ENCODE data around the gene CELA2B.

The CELA2B gene

GRCh38 chr1:15445390-15446122, 30.3 kb upstream of the CELA2B start:
- Histone ChIP-seq H3K27me3 (ENCODE audit: insufficient read depth, insufficient read length) (peaks cover 2% of the 10 kb centered on the region), H3K9me3 (ENCODE audit: insufficient read depth, low read length) (no peaks in the 10 kb centered on the region), H3K36me3 (ENCODE audit: insufficient read depth, insufficient read length, low read length) (no peaks in the 10 kb centered on the region), H3K4me3 (ENCODE audit: insufficient read length, low read depth) (no peak overlapping the region), H3K4me1 (ENCODE audit: insufficient read depth, insufficient read length) (no peaks in the 10 kb centered on the region), H3K9ac (ENCODE audit: insufficient read length, low read depth) (no peak overlapping the region)
- TF ChIP-seq YY1 (IDR thresholded peaks at IDR 0.05; ENCODE audit: insufficient read depth, insufficient read length) (no peak), ZNF274 (IDR thresholded peaks at IDR 0.05; ENCODE audit: low read depth, low read length) (no peak)
- DNase-seq (ENCODE audit: low read depth, low spot score), result no peak

GRCh38 chr1:15446212-15446611, 29.7 kb upstream of the CELA2B start:
- no peaks in the 10 kb centered on the region for H3K4me1 ChIP-seq (ENCODE audit: insufficient read depth, insufficient read length)
- H3K4me3 ChIP-seq (ENCODE audit: insufficient read length, low read depth), result no peak overlapping the region
- TF ChIP-seq YY1 (IDR thresholded peaks at IDR 0.05; ENCODE audit: insufficient read depth, insufficient read length), result no peak
- TF ChIP-seq ZNF274 (IDR thresholded peaks at IDR 0.05; ENCODE audit: low read depth, low read length), result no peak
- TF ChIP-seq SUZ12 (IDR thresholded peaks at IDR 0.05; ENCODE audit: extremely low read depth, insufficient read depth, insufficient read length), result no peak
- no peaks in the 10 kb centered on the region for H3K36me3 ChIP-seq (ENCODE audit: insufficient read depth, insufficient read length, low read length)
- H3K9ac ChIP-seq (ENCODE audit: insufficient read length, low read depth), result no peak overlapping the region
- no peaks in the 10 kb centered on the region for H3K9me3 ChIP-seq (ENCODE audit: insufficient read depth, low read length)
- no peak for DNase-seq (ENCODE audit: low read depth, low spot score)
- peaks cover 2% of the 10 kb centered on the region for H3K27me3 ChIP-seq (ENCODE audit: insufficient read depth, insufficient read length)

GRCh38 chr1:15448877-15449462, 26.9 kb upstream of the CELA2B start:
- Histone ChIP-seq H3K4me3 (ENCODE audit: insufficient read length, low read depth) (no peak overlapping the region), H3K9ac (ENCODE audit: insufficient read length, low read depth) (no peak overlapping the region), H3K9me3 (ENCODE audit: insufficient read depth, low read length) (no peaks in the 10 kb centered on the region), H3K36me3 (ENCODE audit: insufficient read depth, insufficient read length, low read length) (no peaks in the 10 kb centered on the region), H3K27me3 (ENCODE audit: insufficient read depth, insufficient read length) (peaks cover 2% of the 10 kb centered on the region), H3K4me1 (ENCODE audit: insufficient read depth, insufficient read length) (no peaks in the 10 kb centered on the region)
- TF ChIP-seq YY1 (IDR thresholded peaks at IDR 0.05; ENCODE audit: insufficient read depth, insufficient read length) (peak; percentile 39), ZNF274 (IDR thresholded peaks at IDR 0.05; ENCODE audit: low read depth, low read length) (no peak)
- DNase-seq (ENCODE audit: low read depth, low spot score), result no peak

GRCh38 chr1:15449567-15449966, 26.3 kb upstream of the CELA2B start:
- Histone ChIP-seq H3K27me3 (ENCODE audit: insufficient read depth, insufficient read length) (peaks cover 2% of the 10 kb centered on the region), H3K4me1 (ENCODE audit: insufficient read depth, insufficient read length) (no peaks in the 10 kb centered on the region), H3K36me3 (ENCODE audit: insufficient read depth, insufficient read length, low read length) (no peaks in the 10 kb centered on the region), H3K4me3 (ENCODE audit: insufficient read length, low read depth) (no peak overlapping the region), H3K9ac (ENCODE audit: insufficient read length, low read depth) (no peak overlapping the region), H3K9me3 (ENCODE audit: insufficient read depth, low read length) (no peaks in the 10 kb centered on the region)
- DNase-seq (ENCODE audit: low read depth, low spot score), result no peak
- no peak for TF ChIP-seq YY1 (IDR thresholded peaks at IDR 0.05; ENCODE audit: insufficient read depth, insufficient read length)
- TF ChIP-seq ZNF274 (IDR thresholded peaks at IDR 0.05; ENCODE audit: low read depth, low read length), result no peak
- no peak for TF ChIP-seq SUZ12 (IDR thresholded peaks at IDR 0.05; ENCODE audit: extremely low read depth, insufficient read depth, insufficient read length)

- H3K9me3 ChIP-seq (ENCODE audit: insufficient read depth, low read length), result no peaks in the 10 kb centered on the region
- TF ChIP-seq ZNF274 (IDR thresholded peaks at IDR 0.05; ENCODE audit: low read depth, low read length), result no peak
- TF ChIP-seq YY1 (IDR thresholded peaks at IDR 0.05; ENCODE audit: insufficient read depth, insufficient read length), result no peak
- no peak for TF ChIP-seq SUZ12 (IDR thresholded peaks at IDR 0.05; ENCODE audit: extremely low read depth, insufficient read depth, insufficient read length)
Measured at GRCh38 chr1:15451014-15451722, 24.7 kb upstream of the CELA2B start.

GRCh38 chr1:15452216-15452615, 23.7 kb upstream of the CELA2B start:
- no peak for DNase-seq (ENCODE audit: low read depth, low spot score)
- no peaks in the 10 kb centered on the region for H3K9me3 ChIP-seq (ENCODE audit: insufficient read depth, low read length)
- H3K9ac ChIP-seq (ENCODE audit: insufficient read length, low read depth), result no peak overlapping the region
- no peaks in the 10 kb centered on the region for H3K4me1 ChIP-seq (ENCODE audit: insufficient read depth, insufficient read length)
- no peak for TF ChIP-seq YY1 (IDR thresholded peaks at IDR 0.05; ENCODE audit: insufficient read depth, insufficient read length)
- no peak for TF ChIP-seq ZNF274 (IDR thresholded peaks at IDR 0.05; ENCODE audit: low read depth, low read length)
- TF ChIP-seq SUZ12 (IDR thresholded peaks at IDR 0.05; ENCODE audit: extremely low read depth, insufficient read depth, insufficient read length), result no peak
- H3K27me3 ChIP-seq (ENCODE audit: insufficient read depth, insufficient read length), result peaks cover 2% of the 10 kb centered on the region
- H3K4me3 ChIP-seq (ENCODE audit: insufficient read length, low read depth), result no peak overlapping the region
- no peaks in the 10 kb centered on the region for H3K36me3 ChIP-seq (ENCODE audit: insufficient read depth, insufficient read length, low read length)

More at GRCh38 chr1:15451014-15451722, 24.7 kb upstream of the CELA2B start:
- H3K9ac ChIP-seq (ENCODE audit: insufficient read length, low read depth), result no peak overlapping the region
- no peaks in the 10 kb centered on the region for H3K36me3 ChIP-seq (ENCODE audit: insufficient read depth, insufficient read length, low read length)
- no peak overlapping the region for H3K4me3 ChIP-seq (ENCODE audit: insufficient read length, low read depth)
- no peak for DNase-seq (ENCODE audit: low read depth, low spot score)
- H3K4me1 ChIP-seq (ENCODE audit: insufficient read depth, insufficient read length), result no peaks in the 10 kb centered on the region
- H3K27me3 ChIP-seq (ENCODE audit: insufficient read depth, insufficient read length), result peaks cover 2% of the 10 kb centered on the region

- Histone ChIP-seq H3K4me1 (ENCODE audit: insufficient read depth, insufficient read length) (no peaks in the 10 kb centered on the region), H3K27me3 (ENCODE audit: insufficient read depth, insufficient read length) (no peaks in the 10 kb centered on the region), H3K9ac (ENCODE audit: insufficient read length, low read depth) (no peak overlapping the region), H3K9me3 (ENCODE audit: insufficient read depth, low read length) (no peaks in the 10 kb centered on the region), H3K4me3 (ENCODE audit: insufficient read length, low read depth) (no peak overlapping the region), H3K36me3 (ENCODE audit: insufficient read depth, insufficient read length, low read length) (no peaks in the 10 kb centered on the region)
- TF ChIP-seq YY1 (IDR thresholded peaks at IDR 0.05; ENCODE audit: insufficient read depth, insufficient read length) (no peak), ZNF274 (IDR thresholded peaks at IDR 0.05; ENCODE audit: low read depth, low read length) (no peak), SUZ12 (IDR thresholded peaks at IDR 0.05; ENCODE audit: extremely low read depth, insufficient read depth, insufficient read length) (no peak)
- DNase-seq (ENCODE audit: low read depth, low spot score), result no peak
Measured at GRCh38 chr1:15452866-15453571, 22.9 kb upstream of the CELA2B start.

All from NT2/D1 (cell line).